Mucosa of descending colon (tissue), 3 donors: Measurements from ENCODE around the gene RAPGEF2. TPM values are rescaled to one million over a fixed set of nuclear protein-coding genes. Genes with fewer than 3 reads are reported as not detected.

Source experiments
- ATAC-seq: fragments of 200-7000 bp; cut with Tn5 transposase; one replicate; pipeline ENCODE4 v1.9.1; 2020; ENCODE audit warnings: mild to moderate bottlenecking, moderate library complexity
- DNase-seq, 3 donors: peaks; one replicate each; pipeline ENCODE4 v3.0.0-alpha.2; 2020
- H3K36me3 ChIP-seq: fragments of 200-600 bp; one replicate; pipeline ENCODE4 v1.8.0; 2021; ENCODE audit warnings: low read depth, mild to moderate bottlenecking
- H3K4me1 ChIP-seq: fragments of 200-600 bp; one replicate; pipeline ENCODE4 v1.8.0; 2021; ENCODE audit warnings: low read depth, mild to moderate bottlenecking
- H3K4me3 ChIP-seq: fragments of 200-600 bp; one replicate; pipeline ENCODE4 v1.8.0; 2021; ENCODE audit warnings: mild to moderate bottlenecking
- H3K9me3 ChIP-seq: fragments of 200-600 bp; one replicate; pipeline ENCODE4 v1.8.0; 2021; ENCODE audit warnings: mild to moderate bottlenecking
- CTCF ChIP-seq: fragments of 200-600 bp; IDR thresholded peaks from one replicate; pipeline ENCODE4 v1.8.0; 2022; ENCODE audit warnings: antibody characterized with exemption, mild to moderate bottlenecking
- intact Hi-C, 2 donors: fragments of 100-400 bp; cut with DNase I in 1 of 2; cut with micrococcal nuclease in 1 of 2; formaldehyde crosslinking; loops; one replicate each; pipeline versions ENCODE4 v1.11.0 to v1.11.1; 2022; cut with DNase I, micrococcal nuclease
- total RNA-seq, 3 donors: library from RNA; stranded (reverse); fragmentation: NEBNext Ultra II Directional in 2 of 3; extraction: Animal tissue kit (Norgen Biotek cat#: 25700) in 2 of 3; gene quantifications; one replicate each; pipeline versions ENCODE4 v1.2.1 to v1.2.4, GENCODE V29; 2021 to 2023
- donor health status: DM: no; HTN: no; CAD: no; lungs with moderate emphysema.
- donor health status: DM: no; HTN: no; CAD: no.
- donor health status: DM: no; HTN: yes; CAD: no.

Gene RAPGEF2
- total RNA-seq, 3 donors from 2014 or later, result 42.8 to 68.2 (median 55.1) TPM

GRCh38 chr4:159366966-159367780 lies 264.3 kb downstream of the RAPGEF2 start:
- H3K4me3 ChIP-seq, result no peak overlapping the region
- no peaks in the 10 kb centered on the region for H3K9me3 ChIP-seq
- TF ChIP-seq CTCF, result no peak
- H3K36me3 ChIP-seq, result no peaks in the 10 kb centered on the region
- DNase-seq (no peak), ATAC-seq (no peak)
- no peaks in the 10 kb centered on the region for H3K4me1 ChIP-seq
- intact Hi-C loops, result no loop called here

- no peak for DNase-seq
- no peak overlapping the region for H3K4me3 ChIP-seq
- TF ChIP-seq CTCF, result no peak
- intact Hi-C loops, result no loop called here
- H3K36me3 ChIP-seq, result no peaks in the 10 kb centered on the region
- no peaks in the 10 kb centered on the region for H3K4me1 ChIP-seq
- ATAC-seq, result no peak
- H3K9me3 ChIP-seq, result no peaks in the 10 kb centered on the region
Measured at GRCh38 chr4:159367781-159368080, 264.9 kb downstream of the RAPGEF2 start.

DNA sequence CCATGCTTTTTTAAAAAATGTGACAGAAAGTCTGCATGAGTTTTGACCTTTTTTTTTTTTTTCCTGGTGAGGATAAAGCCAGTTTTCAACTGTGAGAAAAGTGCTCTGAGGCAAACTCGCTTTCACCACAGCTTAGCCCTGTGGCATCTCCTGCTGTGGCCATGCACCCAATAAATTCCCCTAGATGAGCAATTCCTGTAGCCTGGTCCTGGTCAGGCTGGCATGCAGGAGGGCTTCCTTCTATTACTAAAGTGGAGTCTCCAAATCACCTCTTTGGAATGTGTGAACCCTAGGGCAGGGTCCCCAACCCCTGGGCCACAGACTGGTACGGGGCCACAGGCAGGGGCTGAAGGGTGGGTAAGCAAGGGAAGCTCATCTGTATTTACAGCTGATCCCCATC lies 265.4 kb downstream of the RAPGEF2 start:
- DNase-seq (no peak), ATAC-seq (no peak)
- intact Hi-C loops, result no loop called here
- no peak for TF ChIP-seq CTCF
- Histone ChIP-seq H3K4me3 (no peak overlapping the region), H3K9me3 (no peaks in the 10 kb centered on the region), H3K36me3 (no peaks in the 10 kb centered on the region), H3K4me1 (no peaks in the 10 kb centered on the region)

- no peak for TF ChIP-seq CTCF
- DNase-seq, result no peak
- ATAC-seq, result no peak
- Histone ChIP-seq H3K4me3 (no peak overlapping the region), H3K36me3 (no peaks in the 10 kb centered on the region), H3K4me1 (no peaks in the 10 kb centered on the region), H3K9me3 (no peaks in the 10 kb centered on the region)
- intact Hi-C loops, result no loop called here
Measured at GRCh38 chr4:159369256-159369655, 266.4 kb downstream of the RAPGEF2 start.

- Histone ChIP-seq H3K36me3 (no peaks in the 10 kb centered on the region), H3K9me3 (no peaks in the 10 kb centered on the region), H3K4me3 (no peak overlapping the region), H3K4me1 (no peaks in the 10 kb centered on the region)
- ATAC-seq (no peak), DNase-seq (no peak)
- no peak for TF ChIP-seq CTCF
- intact Hi-C loops, result no loop called here
Measured at GRCh38 chr4:159370286-159370685, 267.4 kb downstream of the RAPGEF2 start.
